BJ (cell line): ENCODE data around the gene KDM4B. TPM values are rescaled to one million over a fixed set of nuclear protein-coding genes. Genes with fewer than 3 reads are reported as not detected.

ENCODE experiments used
- CTCF ChIA-PET: fragments of 350-600 bp; formaldehyde crosslinking; extraction: SDS; loops from one replicate; lab custom pipeline; 2021; ENCODE audit warnings: antibody characterized with exemption, inconsistent platforms; lab: Yijun Ruan, JAX
- POLR2A ChIA-PET: fragments of 300-600 bp; sonication (Branson Sonifier 250); formaldehyde crosslinking; extraction: SDS; loops from one replicate; lab custom pipeline; 2021; ENCODE audit warnings: antibody characterized with exemption; lab: Charles Lee
- DNase-seq: peaks from one replicate; pipeline ENCODE4 v3.0.0-alpha.2; 2011; ENCODE audit warnings: low read depth
- H3K27me3 ChIP-seq: 2 replicates; pipeline ENCODE4 v1.6.0; 2011; ENCODE audit warnings: low read length; ENCODE audit not compliant: control insufficient read depth, insufficient read depth
- H3K36me3 ChIP-seq: 2 replicates; pipeline ENCODE4 v1.5.1; 2011; ENCODE audit warnings: low read length; ENCODE audit not compliant: control insufficient read depth, insufficient read depth
- H3K4me3 ChIP-seq: 2 replicates; pipeline ENCODE4 v1.5.1; 2011; ENCODE audit warnings: low read depth, mild to moderate bottlenecking, control low read depth, low read length
- polyA plus RNA-seq: library from polyadenylated mRNA; depleted of rRNA; stranded (reverse); fragments of >200 nt; gene quantifications from 2 replicates; pipeline ENCODE4 v1.2.3, GENCODE V29; 2011
- TF ChIP-seq, protein P1 (sequence below): IDR thresholded peaks from 2 replicates; pipeline ENCODE4 v1.5.1; 2011; ENCODE audit warnings: low read depth, mild to moderate bottlenecking, control low read depth, inconsistent platforms, low read length, moderate library complexity; ENCODE audit not compliant: insufficient read depth

The KDM4B gene
- polyA plus RNA-seq, 1 experiment, result 15.2 TPM

DNA sequence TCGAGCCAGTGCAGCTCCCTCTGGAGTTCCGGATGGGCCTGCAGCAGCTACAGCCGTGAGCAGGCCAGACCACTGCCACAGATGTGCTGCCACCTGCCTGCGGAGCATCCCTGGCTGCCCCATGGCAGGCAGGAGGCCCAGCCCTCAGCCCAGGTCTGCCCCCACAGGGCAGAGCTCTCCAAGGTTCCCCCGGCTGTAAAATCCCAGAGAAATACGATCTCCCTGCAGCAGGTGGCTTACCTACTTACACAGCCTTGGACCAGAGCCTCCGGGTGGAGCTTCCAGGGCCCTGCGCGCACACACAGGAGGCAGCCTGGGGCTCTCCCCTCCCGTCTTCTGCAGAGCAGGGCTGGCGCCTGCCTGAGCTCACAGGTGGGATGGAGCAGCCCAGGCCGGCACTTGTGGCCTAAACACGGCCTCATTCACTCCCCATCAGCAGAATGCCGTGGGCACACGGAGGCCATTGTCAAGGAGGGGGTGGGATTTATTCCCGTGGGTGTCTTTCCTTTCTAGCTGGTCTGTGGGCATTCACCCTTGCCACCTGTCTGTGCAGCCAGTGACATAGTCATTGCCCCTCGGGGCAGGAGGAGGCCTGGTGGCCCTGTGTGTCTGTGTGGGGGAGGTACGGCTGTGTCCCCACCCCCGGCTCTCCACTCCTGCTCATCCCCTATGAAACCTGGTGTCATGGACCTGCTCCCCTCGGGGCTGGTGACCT, 118.0 kb downstream of the KDM4B start:
- TF ChIP-seq, protein P1, sequence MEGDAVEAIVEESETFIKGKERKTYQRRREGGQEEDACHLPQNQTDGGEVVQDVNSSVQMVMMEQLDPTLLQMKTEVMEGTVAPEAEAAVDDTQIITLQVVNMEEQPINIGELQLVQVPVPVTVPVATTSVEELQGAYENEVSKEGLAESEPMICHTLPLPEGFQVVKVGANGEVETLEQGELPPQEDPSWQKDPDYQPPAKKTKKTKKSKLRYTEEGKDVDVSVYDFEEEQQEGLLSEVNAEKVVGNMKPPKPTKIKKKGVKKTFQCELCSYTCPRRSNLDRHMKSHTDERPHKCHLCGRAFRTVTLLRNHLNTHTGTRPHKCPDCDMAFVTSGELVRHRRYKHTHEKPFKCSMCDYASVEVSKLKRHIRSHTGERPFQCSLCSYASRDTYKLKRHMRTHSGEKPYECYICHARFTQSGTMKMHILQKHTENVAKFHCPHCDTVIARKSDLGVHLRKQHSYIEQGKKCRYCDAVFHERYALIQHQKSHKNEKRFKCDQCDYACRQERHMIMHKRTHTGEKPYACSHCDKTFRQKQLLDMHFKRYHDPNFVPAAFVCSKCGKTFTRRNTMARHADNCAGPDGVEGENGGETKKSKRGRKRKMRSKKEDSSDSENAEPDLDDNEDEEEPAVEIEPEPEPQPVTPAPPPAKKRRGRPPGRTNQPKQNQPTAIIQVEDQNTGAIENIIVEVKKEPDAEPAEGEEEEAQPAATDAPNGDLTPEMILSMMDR, result no peak

DNA sequence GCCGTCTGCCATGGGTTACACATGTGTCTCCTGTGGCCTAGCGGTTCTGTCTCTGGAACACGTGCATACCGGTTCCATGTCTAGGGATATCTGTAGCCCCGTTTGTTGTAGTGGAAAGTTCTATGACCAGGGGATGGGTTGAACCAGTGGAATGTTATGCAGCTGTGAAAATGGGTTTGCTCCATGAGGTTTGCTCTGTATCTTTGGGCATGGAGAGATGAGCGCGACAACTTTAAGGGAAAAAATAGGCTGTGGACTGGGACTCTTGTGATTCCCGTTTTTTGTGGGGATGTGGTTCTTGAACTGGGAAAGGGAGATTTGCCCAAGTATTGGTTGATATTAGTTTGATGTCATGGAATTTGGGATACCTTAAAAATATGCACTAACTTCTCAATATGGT, 120.4 kb downstream of the KDM4B start:
- POLR2A ChIA-PET, result no interaction called here
- no peak overlapping the region for H3K4me3 ChIP-seq
- peaks cover 35% of the 10 kb centered on the region for H3K36me3 ChIP-seq
- TF ChIP-seq, protein P1, result no peak
- no peak for DNase-seq
- CTCF ChIA-PET, result no interaction called here
- no peaks in the 10 kb centered on the region for H3K27me3 ChIP-seq

More for the DNA sequence above, 118.0 kb downstream of the KDM4B start:
- CTCF ChIA-PET, result no interaction called here
- POLR2A ChIA-PET, result no interaction called here
- Histone ChIP-seq H3K27me3 (no peaks in the 10 kb centered on the region), H3K36me3 (peaks cover 46% of the 10 kb centered on the region), H3K4me3 (no peak overlapping the region)
- no peak for DNase-seq

DNA sequence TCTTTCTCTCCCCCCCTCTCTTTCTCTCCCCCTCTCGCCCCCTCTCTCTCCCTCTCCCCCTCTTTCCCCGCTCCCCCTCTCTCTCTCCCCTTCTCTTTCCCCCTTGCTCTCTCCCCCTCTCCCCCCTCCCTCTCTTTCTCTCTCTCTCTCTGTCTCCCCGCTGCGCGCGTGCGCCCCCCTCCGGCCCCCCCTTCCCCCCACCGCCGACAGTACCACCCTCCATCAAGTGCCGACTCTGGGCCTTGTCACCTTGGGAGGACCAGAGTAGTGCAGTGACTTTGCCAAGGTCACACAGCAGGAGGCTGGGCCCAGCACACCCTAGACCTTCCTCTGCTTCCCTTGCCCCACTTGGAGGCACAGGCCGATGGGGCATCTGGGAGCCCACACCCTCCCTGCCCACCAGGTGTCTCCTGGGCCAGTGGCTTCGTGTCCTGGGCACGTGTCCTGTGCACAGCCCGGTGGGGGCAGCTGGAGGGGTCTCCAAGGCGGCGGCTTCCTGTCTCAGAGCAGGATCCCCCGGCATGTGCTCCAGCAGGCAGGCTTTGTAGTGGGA, 121.6 kb downstream of the KDM4B start:
- DNase-seq, result no peak
- ChIA-PET POLR2A (no interaction called here), CTCF (no interaction called here)
- Histone ChIP-seq H3K27me3 (no peaks in the 10 kb centered on the region), H3K4me3 (no peak overlapping the region), H3K36me3 (peaks cover 34% of the 10 kb centered on the region)
- TF ChIP-seq, protein P1, result 0 out of 2 replicates have a peak, but pooled peaks have one; percentile 12

DNA sequence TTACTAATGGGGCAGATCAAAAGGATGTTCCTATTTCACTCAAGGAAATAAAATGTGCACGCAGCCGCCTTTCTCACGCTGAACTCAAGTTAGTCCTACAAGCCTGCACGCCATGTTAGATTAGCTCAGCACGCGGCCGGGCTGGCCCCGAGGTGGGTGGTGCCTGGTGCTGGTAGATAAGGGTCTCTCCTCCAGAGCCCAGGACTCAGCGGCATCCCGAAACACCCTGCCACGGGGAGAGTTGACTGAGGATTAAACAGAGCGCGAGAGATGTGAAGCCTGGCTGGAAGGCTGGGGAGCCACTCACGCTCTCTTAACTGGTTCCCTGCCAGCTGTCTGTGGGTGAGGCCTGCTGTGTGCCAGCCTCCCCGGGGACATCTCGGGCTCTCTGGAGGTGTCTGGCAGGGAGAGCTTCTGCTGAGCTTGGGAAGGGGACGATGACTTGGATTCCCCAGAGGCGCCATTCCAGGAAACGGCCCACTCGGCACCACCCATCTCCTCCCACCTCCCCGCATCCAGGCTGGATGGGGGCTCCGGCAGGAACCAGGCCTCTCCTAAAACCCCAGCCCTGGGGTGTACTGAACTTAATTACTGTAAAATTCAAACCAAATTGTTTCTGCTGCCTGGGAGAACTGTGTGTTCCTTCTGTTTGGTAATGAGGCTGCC, 122.2 kb downstream of the KDM4B start:
- DNase-seq, result peak; percentile 17
- TF ChIP-seq, protein P1, result no peak
- Histone ChIP-seq H3K36me3 (peaks cover 33% of the 10 kb centered on the region), H3K4me3 (no peak overlapping the region), H3K27me3 (no peaks in the 10 kb centered on the region)
- CTCF ChIA-PET, result no interaction called here
- POLR2A ChIA-PET, result no interaction called here
